K562 (cell line): Measurements from ENCODE around the gene ZNF451. TPM values are rescaled to one million over a fixed set of nuclear protein-coding genes. Genes with fewer than 3 reads are reported as not detected.

Source experiments
- ATAC-seq: fragments of 200-7000 bp; cut with Tn5 transposase; 3 replicates; pipeline ENCODE4 v1.9.1; 2020; ENCODE audit warnings: moderate library complexity
- BruUV-seq: library from RNA; stranded (reverse); fragments of 400-500 nt; replicated peaks from 2 replicates; lab custom pipeline; 2021; lab: Mats Ljungman, UMichigan
- CTCF ChIA-PET: fragments of 300-600 bp; formaldehyde crosslinking; extraction: SDS; loops from one replicate; lab custom pipeline; 2021; ENCODE audit warnings: low intra/inter-chr PET ratio; lab: Yijun Ruan, JAX
- POLR2A ChIA-PET: fragments of 300-600, 350-650 bp; sonication (Branson Sonifier 250); formaldehyde crosslinking; extraction: SDS; loops from one replicate; lab custom pipeline; 2021; ENCODE audit warnings: antibody characterized with exemption, inconsistent platforms; lab: Yijun Ruan, JAX
- DNase-seq, 4 experiments: peaks; one replicate each; pipeline versions ENCODE4 v3.0.0 to v3.0.0-alpha.2; 2011 to 2018; ENCODE audit warnings: low spot score in 3 of 4, mixed read lengths in 3 of 4; ENCODE audit errors: extremely low read depth in 1 of 4
- FAIRE-seq: peaks from 2 replicates; lab custom pipeline; 2011; peaks lifted over from hg19 to GRCh38; lab: Jason Lieb, UNC
- H2AFZ ChIP-seq: 2 replicates; pipeline ENCODE4 v1.6.0; 2011; ENCODE audit warnings: low read depth, low read length, control low read depth, inconsistent platforms
- H3K27ac ChIP-seq: fragments of 200-600 bp; 3 replicates; pipeline ENCODE4 v1.8.0; 2011; ENCODE audit warnings: low read depth, mild to moderate bottlenecking, control low read depth, inconsistent platforms, low read length, moderate library complexity, mixed read lengths; ENCODE audit errors: extremely low read depth
- H3K27me3 ChIP-seq, 2 experiments: fragments of 300-600 bp in 1 of 2; 2 replicates in 1 of 2; 3 replicates in 1 of 2; pipeline versions ENCODE4 v1.6.0 to v1.8.0; 2011; ENCODE audit warnings: inconsistent platforms in 2 of 2, low read length in 2 of 2, mild to moderate bottlenecking in 1 of 2, mixed read lengths in 1 of 2, moderate library complexity in 1 of 2; ENCODE audit not compliant: control insufficient read depth in 2 of 2, insufficient read depth in 2 of 2
- H3K36me3 ChIP-seq: fragments of 300-600 bp; 3 replicates; pipeline ENCODE4 v1.8.0; 2011; ENCODE audit warnings: mild to moderate bottlenecking, low read length, inconsistent platforms; ENCODE audit not compliant: control insufficient read depth, insufficient read depth
- H3K4me1 ChIP-seq, 2 experiments: fragments of 200-600 bp in 1 of 2; replicated peaks in 1 of 2; 2 replicates in 1 of 2; 3 replicates in 1 of 2; pipeline versions ENCODE4 v1.5.1 to v1.8.0; 2011; ENCODE audit warnings: inconsistent platforms in 2 of 2, low read length in 2 of 2, mild to moderate bottlenecking in 1 of 2, mixed read lengths in 1 of 2, moderate library complexity in 1 of 2; ENCODE audit not compliant: control insufficient read depth in 2 of 2, insufficient read depth in 2 of 2
- H3K4me2 ChIP-seq: 2 replicates; pipeline ENCODE4 v1.6.1; 2011; ENCODE audit warnings: low read length, control low read depth, inconsistent platforms, mixed read lengths; ENCODE audit not compliant: insufficient read depth
- H3K4me3 ChIP-seq: fragments of 200-600 bp; sonication (generic), shearing (Covaris generic); 2 replicates; pipeline ENCODE4 v1.5.1; 2016; ENCODE audit warnings: control low read depth, inconsistent platforms
- H3K79me2 ChIP-seq: fragments of 200-600 bp; 3 replicates; pipeline ENCODE4 v1.8.0; 2011; ENCODE audit warnings: low read length, inconsistent platforms; ENCODE audit not compliant: control insufficient read depth, insufficient read depth
- H3K9ac ChIP-seq, 2 experiments: 2 replicates each; pipeline versions ENCODE4 v1.6.0 to v1.6.1; 2011; ENCODE audit warnings: low read depth in 2 of 2, low read length in 2 of 2, control low read depth in 1 of 2, inconsistent platforms in 1 of 2, mild to moderate bottlenecking in 1 of 2, mixed read lengths in 1 of 2; ENCODE audit not compliant: insufficient read depth in 1 of 2
- H3K9me1 ChIP-seq: one replicate; pipeline ENCODE4 v1.6.0; 2011; ENCODE audit warnings: inconsistent platforms, mild to moderate bottlenecking, low read length, moderate library complexity; ENCODE audit not compliant: control insufficient read depth, insufficient read depth
- H3K9me3 ChIP-seq: replicated peaks from 2 replicates; pipeline ENCODE4 v1.5.1; 2011; ENCODE audit warnings: low read depth, low read length, inconsistent platforms; ENCODE audit not compliant: control insufficient read depth, insufficient read depth
- H4K20me1 ChIP-seq: replicated peaks from 2 replicates; pipeline ENCODE4 v1.6.1; 2011; ENCODE audit warnings: low read length, inconsistent platforms, mixed read lengths; ENCODE audit not compliant: control insufficient read depth, insufficient read depth
- ARHGAP35 ChIP-seq: fragments of 450-650 bp; IDR thresholded peaks from 2 replicates; pipeline ENCODE4 v1.6.1; 2018; ENCODE audit not compliant: partially characterized antibody
- BRD4 ChIP-seq: fragments of 200-600 bp; sonication (generic); IDR thresholded peaks from 2 replicates; pipeline ENCODE4 v1.6.1; 2017; ENCODE audit warnings: inconsistent platforms
- GATAD2B ChIP-seq: fragments of 450-650 bp; IDR thresholded peaks from 2 replicates; pipeline ENCODE4 v1.6.1; 2017; ENCODE audit warnings: mild to moderate bottlenecking, borderline replicate concordance
- MEF2D ChIP-seq: conservative IDR thresholded peaks from 2 replicates; pipeline ENCODE4 v1.6.1; 2016; ENCODE audit warnings: low read depth, missing genetic modification characterization, missing compliant biosample characterization
- MTA3 ChIP-seq: fragments of 450-650 bp; formaldehyde crosslinking; IDR thresholded peaks from 2 replicates; pipeline ENCODE4 v1.6.1; 2017; ENCODE audit warnings: mild to moderate bottlenecking, borderline replicate concordance
- MXD1 ChIP-seq: fragments of 250-450 bp; sonication (Bioruptor Pico); IDR thresholded peaks from 2 replicates; pipeline ENCODE4 v1.8.0; 2021; ENCODE audit warnings: borderline replicate concordance, mild to moderate bottlenecking, moderate library complexity; ENCODE audit not compliant: poor library complexity, severe bottlenecking
- NFE2 ChIP-seq: IDR thresholded peaks from 2 replicates; pipeline ENCODE4 v1.6.1; 2014; ENCODE audit warnings: antibody characterized with exemption, low read depth
- NR3C1 ChIP-seq: sonication (generic); formaldehyde crosslinking; IDR thresholded peaks from 2 replicates; pipeline ENCODE4 v1.8.1; 2022; ENCODE audit warnings: missing genetic modification reagents
- POLR2G ChIP-seq: fragments of 200-400 bp; formaldehyde crosslinking; IDR thresholded peaks from 2 replicates; pipeline ENCODE4 v1.6.1; 2017; ENCODE audit warnings: low read depth, mild to moderate bottlenecking, antibody characterized with exemption, low read length, moderate library complexity
- PTRF ChIP-seq: fragments of 450-650 bp; IDR thresholded peaks from 2 replicates; pipeline ENCODE4 v1.6.1; 2016; ENCODE audit warnings: mild to moderate bottlenecking, missing genetic modification characterization, missing compliant biosample characterization
- SAFB ChIP-seq: fragments of 200-400 bp; formaldehyde crosslinking; IDR thresholded peaks from 2 replicates; pipeline ENCODE4 v1.6.1; 2017; ENCODE audit warnings: low read depth, low read length, borderline replicate concordance
- SIN3A ChIP-seq, 2 experiments: fragments of 150-350 bp in 1 of 2; IDR thresholded peaks; 2 replicates each; pipeline ENCODE4 v1.6.1; 2011 to 2016; ENCODE audit warnings: borderline replicate concordance in 2 of 2, low read depth in 2 of 2, low read length in 2 of 2, mild to moderate bottlenecking in 2 of 2, moderate library complexity in 2 of 2; ENCODE audit not compliant: control insufficient read depth in 1 of 2
- TCFL5 ChIP-seq: fragments of 250-450 bp; sonication (Bioruptor Pico); conservative IDR thresholded peaks from 2 replicates; pipeline ENCODE4 v1.6.1; 2021; ENCODE audit warnings: mild to moderate bottlenecking, moderate library complexity, matching md5 sums
- TEAD1 ChIP-seq, 2 experiments: fragments of 450-650 bp in 1 of 2; sonication (generic) in 1 of 2; formaldehyde crosslinking; IDR thresholded peaks; 2 replicates each; pipeline versions ENCODE4 v1.4.0 to v1.8.0; 2020 to 2022; ENCODE audit warnings: mild to moderate bottlenecking in 2 of 2, missing genetic modification reagents in 1 of 2
- U2AF1 ChIP-seq: fragments of 200-400 bp; formaldehyde crosslinking; optimal IDR thresholded peaks from 2 replicates; pipeline ENCODE3; 2017; ENCODE audit warnings: mild to moderate bottlenecking, low read depth, low read length, moderate library complexity
- ZBTB1 ChIP-seq: sonication (generic); formaldehyde crosslinking; IDR thresholded peaks from 2 replicates; pipeline ENCODE4 v1.8.1; 2023; ENCODE audit warnings: missing genetic modification reagents, low read depth, mild to moderate bottlenecking, borderline replicate concordance
- ZNF3 ChIP-seq: fragments of 250-450 bp; sonication (Bioruptor Pico); IDR thresholded peaks from 2 replicates; pipeline ENCODE4 v1.5.0; 2021; ENCODE audit warnings: mild to moderate bottlenecking, moderate library complexity
- ZNF41 ChIP-seq: fragments of 250-450 bp; sonication (Bioruptor Pico); conservative IDR thresholded peaks from 2 replicates; pipeline ENCODE4 v1.4.0; 2020; ENCODE audit warnings: mild to moderate bottlenecking
- ZNF507 ChIP-seq: conservative IDR thresholded peaks from 2 replicates; pipeline ENCODE4 v1.6.1; 2017; ENCODE audit warnings: missing genetic modification characterization, missing compliant biosample characterization
- WGBS: fragments of 100-300 bp; shearing (Covaris generic); methylation state at CpG from one replicate; pipeline ENCODE4 v1.1.6; 2016; ENCODE audit warnings: low coverage, mixed read lengths; ENCODE audit not compliant: insufficient coverage; ENCODE audit errors: missing lambda C conversion rate; 5-methylcytosine and 5-hydroxymethylcytosine counted together
- in situ Hi-C: fragments of 300-500 bp; cut with MboI; formaldehyde crosslinking; loops from 4 replicates; pipeline ENCODE4 v1.15.0; 2018; ENCODE audit warnings: inconsistent platforms, mixed read lengths
- intact Hi-C: fragments of 100-400 bp; cut with micrococcal nuclease; formaldehyde crosslinking; loops from 2 replicates; pipeline ENCODE4 v1.14.2; 2022
- polyA plus RNA-seq, 8 experiments: library from polyadenylated mRNA; depleted of rRNA in 4 of 8; stranded (reverse) in 5 of 8; unstranded in 3 of 8; fragments of >200 nt; fragmentation: Nextera tagmentation in 2 of 8; fragmentation: Illumina TruSeq in 1 of 8; extraction: Ambion mirVana in 2 of 8; extraction: Trizol in 1 of 8; gene quantifications; 2 replicates each; pipeline versions ENCODE4 v1.2.1 to v1.2.3, GENCODE V29; 2011 to 2014; ENCODE audit warnings: inconsistent platforms in 1 of 8, missing spikeins in 1 of 8
- total RNA-seq, 7 experiments: library from RNA; depleted of rRNA in 6 of 7; stranded (reverse); fragments of >200 nt in 6 of 7; fragmentation: Illumina TruSeq in 2 of 7; extraction: Trizol in 2 of 7; gene quantifications; 2 replicates each; pipeline versions ENCODE4 v1.2.1 to v1.2.3, GENCODE V29; 2011 to 2021; ENCODE audit warnings: low replicate concordance in 1 of 7
- TF ChIP-seq, protein P1 (sequence below): IDR thresholded peaks from 2 replicates; pipeline ENCODE4 v1.6.1; 2011; ENCODE audit warnings: borderline replicate concordance, low read depth, mild to moderate bottlenecking, moderate library complexity, low read length; ENCODE audit not compliant: insufficient read depth, poor library complexity, severe bottlenecking

ZNF451 gene
- total and polyA plus RNA-seq, 9 of the 15 experiments (the other 6 are each of a cell fraction or from before 2014, with no cell fraction given) = 16.1 to 74.3 (median 38.3) TPM

- Histone ChIP-seq H4K20me1 (no peaks in the 10 kb centered on the region), H3K9me1 (no peaks in the 10 kb centered on the region), H3K9me3 (no peaks in the 10 kb centered on the region), H3K4me1 (no peaks in the 10 kb centered on the region), H3K9ac (no peak overlapping the region), H3K27me3 (no peaks in the 10 kb centered on the region), H2AFZ (no peak overlapping the region), H3K4me3 (no peak overlapping the region), H3K27ac (no peak overlapping the region), H3K4me2 (no peak overlapping the region), H3K79me2 (peaks cover 9% of the 10 kb centered on the region; the same call in 2 of the 3 replicates), H3K36me3 (peaks cover 76% of the 10 kb centered on the region)
- intact Hi-C loops = no loop called here
- FAIRE-seq (no peak), ATAC-seq (no peak), DNase-seq (no peak)
- ChIA-PET POLR2A (interaction anchor here (0.6 kb wide), 1 partner anchor 15 kb away, joined by 4 read pairs; no protein-coding TSS in a partner anchor), CTCF (no interaction called here)
- 81% methylated on average over 7 of the region's 7 CpGs for WGBS
- in situ Hi-C loops = no loop called here
- no TSS peak for BruUV-seq
- TF ChIP-seq ZNF3 (CRISPR knock-in tag) (no peak), MTA3 (no peak), TEAD1 (CRISPR knock-in tag; IDR thresholded peaks at IDR 0.05) (no peak), GATAD2B (no peak), PTRF (no peak), POLR2G (no peak), SAFB (no peak), BRD4 (no peak), ZNF41 (CRISPR knock-in tag) (no peak), MXD1 (CRISPR knock-in tag) (no peak), TCFL5 (CRISPR knock-in tag) (no peak), ZNF507 (tag) (no peak), NFE2 (no peak), MEF2D (tag) (no peak), U2AF1 (no peak), SIN3A (IDR thresholded peaks at IDR 0.05; ENCODE audit: borderline replicate concordance in 2 of 2, control insufficient read depth in 1 of 2, low read depth in 2 of 2, low read length in 2 of 2) (no peak), ARHGAP35 (no peak), NR3C1 (CRISPR knock-in tag) (no peak), ZBTB1 (no peak)
- TF ChIP-seq, protein P1, sequence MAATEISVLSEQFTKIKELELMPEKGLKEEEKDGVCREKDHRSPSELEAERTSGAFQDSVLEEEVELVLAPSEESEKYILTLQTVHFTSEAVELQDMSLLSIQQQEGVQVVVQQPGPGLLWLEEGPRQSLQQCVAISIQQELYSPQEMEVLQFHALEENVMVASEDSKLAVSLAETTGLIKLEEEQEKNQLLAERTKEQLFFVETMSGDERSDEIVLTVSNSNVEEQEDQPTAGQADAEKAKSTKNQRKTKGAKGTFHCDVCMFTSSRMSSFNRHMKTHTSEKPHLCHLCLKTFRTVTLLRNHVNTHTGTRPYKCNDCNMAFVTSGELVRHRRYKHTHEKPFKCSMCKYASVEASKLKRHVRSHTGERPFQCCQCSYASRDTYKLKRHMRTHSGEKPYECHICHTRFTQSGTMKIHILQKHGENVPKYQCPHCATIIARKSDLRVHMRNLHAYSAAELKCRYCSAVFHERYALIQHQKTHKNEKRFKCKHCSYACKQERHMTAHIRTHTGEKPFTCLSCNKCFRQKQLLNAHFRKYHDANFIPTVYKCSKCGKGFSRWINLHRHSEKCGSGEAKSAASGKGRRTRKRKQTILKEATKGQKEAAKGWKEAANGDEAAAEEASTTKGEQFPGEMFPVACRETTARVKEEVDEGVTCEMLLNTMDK = no peak
Measured at GRCh38 chr6:57147955-57148858, 58.2 kb downstream of the ZNF451 start.
